H1 (cell line): Measurements from ENCODE around the gene NCK2. TPM values are rescaled to one million over a fixed set of nuclear protein-coding genes. Genes with fewer than 3 reads are reported as not detected.

Experiments
- KDM5A ChIP-seq: fragments of 200-600 bp; IDR thresholded peaks from 2 replicates; pipeline ENCODE4 v1.7.1; 2012; ENCODE audit warnings: mild to moderate bottlenecking, low read length, inconsistent platforms, mixed read lengths
- SRF ChIP-seq: IDR thresholded peaks from 2 replicates; pipeline ENCODE4 v1.6.1; 2011; ENCODE audit warnings: mild to moderate bottlenecking, low read depth, low read length, moderate library complexity
- USF2 ChIP-seq: IDR thresholded peaks from 2 replicates; pipeline ENCODE4 v1.6.1; 2011; ENCODE audit warnings: low read length, improper control_type of control experiment
- polyA plus RNA-seq, 7 experiments: library from polyadenylated mRNA; depleted of rRNA in 3 of 7; stranded (reverse) in 5 of 7; unstranded in 2 of 7; fragments of >200 nt in 5 of 7; fragments of 200-250 nt in 2 of 7; gene quantifications; 1 replicate in 5 of 7; 2 replicates in 1 of 7; 4 replicates in 1 of 7; pipeline versions ENCODE4 v1.2.1 to v1.2.3, GENCODE V29; 2011 to 2013; ENCODE audit warnings: missing spikeins in 2 of 7, mixed read lengths in 2 of 7
- total RNA-seq: library from RNA; stranded (reverse); fragmentation: NEBNext Ultra II Directional; extraction: Animal tissue kit (Norgen Biotek cat#: 25700); gene quantifications from 2 replicates; pipeline ENCODE4 v1.2.1, GENCODE V29; 2021

Gene NCK2
- total and polyA plus RNA-seq, 2 of the 8 experiments (the other 6 are each of a cell fraction or from before 2014, with no cell fraction given): 30.3 to 65.7 TPM

- no peak for TF ChIP-seq SRF
- no peak for TF ChIP-seq USF2
- no peak for TF ChIP-seq KDM5A
Observed at GRCh38 chr2:105820691-105821090, 76.0 kb downstream of the NCK2 start (continued).
